ENCODE results near the gene WNK2.

WNK2 gene

DNA sequence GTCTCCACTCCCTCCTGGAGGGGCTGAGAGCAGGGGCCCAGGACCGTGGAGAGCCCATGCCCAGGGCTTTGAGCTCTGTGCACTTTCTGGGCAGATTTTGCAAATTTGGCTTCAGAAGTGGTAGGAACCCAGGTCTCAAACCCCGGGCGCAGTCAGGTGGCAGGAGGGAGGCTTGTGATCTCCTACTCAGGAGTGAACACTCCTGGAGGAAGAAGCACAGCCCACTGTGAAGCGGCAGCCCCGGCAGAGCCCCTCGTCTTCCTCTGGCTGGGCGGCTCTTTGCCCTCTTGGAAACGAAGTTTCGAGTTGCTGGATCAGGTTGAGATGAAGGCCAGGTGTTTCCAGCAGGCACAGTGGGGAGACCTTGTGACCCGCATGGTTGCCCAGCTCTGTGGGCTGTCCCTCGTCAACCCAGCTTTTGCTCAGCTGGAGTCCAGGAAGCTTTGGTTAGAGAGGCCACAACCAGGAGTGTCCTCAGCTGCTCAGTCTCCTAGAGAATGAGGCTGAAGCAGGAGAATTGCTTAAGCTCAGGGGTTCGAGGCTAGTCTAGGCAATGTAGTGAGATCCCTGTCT is 48.5 kb downstream of the WNK2 start:
- TF ChIP-seq, protein P1, sequence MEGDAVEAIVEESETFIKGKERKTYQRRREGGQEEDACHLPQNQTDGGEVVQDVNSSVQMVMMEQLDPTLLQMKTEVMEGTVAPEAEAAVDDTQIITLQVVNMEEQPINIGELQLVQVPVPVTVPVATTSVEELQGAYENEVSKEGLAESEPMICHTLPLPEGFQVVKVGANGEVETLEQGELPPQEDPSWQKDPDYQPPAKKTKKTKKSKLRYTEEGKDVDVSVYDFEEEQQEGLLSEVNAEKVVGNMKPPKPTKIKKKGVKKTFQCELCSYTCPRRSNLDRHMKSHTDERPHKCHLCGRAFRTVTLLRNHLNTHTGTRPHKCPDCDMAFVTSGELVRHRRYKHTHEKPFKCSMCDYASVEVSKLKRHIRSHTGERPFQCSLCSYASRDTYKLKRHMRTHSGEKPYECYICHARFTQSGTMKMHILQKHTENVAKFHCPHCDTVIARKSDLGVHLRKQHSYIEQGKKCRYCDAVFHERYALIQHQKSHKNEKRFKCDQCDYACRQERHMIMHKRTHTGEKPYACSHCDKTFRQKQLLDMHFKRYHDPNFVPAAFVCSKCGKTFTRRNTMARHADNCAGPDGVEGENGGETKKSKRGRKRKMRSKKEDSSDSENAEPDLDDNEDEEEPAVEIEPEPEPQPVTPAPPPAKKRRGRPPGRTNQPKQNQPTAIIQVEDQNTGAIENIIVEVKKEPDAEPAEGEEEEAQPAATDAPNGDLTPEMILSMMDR (IDR thresholded peaks at IDR 0.05; ENCODE audit: control insufficient read depth, insufficient read depth, low read depth, low read length, missing control alignments): no peak
- no peak for DNase-seq (ENCODE audit: low read depth)
- no peak overlapping the region for H3K4me3 ChIP-seq (ENCODE audit: control insufficient read depth, low read depth, low read length)

DNA sequence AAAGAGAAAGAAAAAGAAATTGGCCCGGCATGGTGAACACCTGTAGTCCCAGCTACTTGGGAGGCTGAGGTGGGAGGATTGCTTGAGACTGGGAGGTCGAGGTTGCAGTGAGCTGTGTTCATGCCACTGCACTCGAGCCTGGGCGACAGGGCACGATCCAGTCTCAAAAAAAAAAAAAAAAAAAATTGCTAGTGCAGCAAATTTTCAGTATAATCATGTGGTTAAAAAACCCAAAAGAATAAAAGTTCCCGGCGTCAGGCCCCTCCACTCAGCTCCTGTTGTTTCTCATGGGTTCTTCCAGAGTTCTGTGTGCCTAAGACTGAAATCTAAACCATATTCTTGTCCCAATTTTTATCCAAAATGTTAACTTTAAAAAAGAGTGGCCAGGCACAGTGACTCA is 49.1 kb downstream of the WNK2 start:
- TF ChIP-seq, protein P1 (IDR thresholded peaks at IDR 0.05; ENCODE audit: control insufficient read depth, insufficient read depth, low read depth, low read length, missing control alignments): no peak
- DNase-seq (ENCODE audit: low read depth): no peak
- no peak overlapping the region for H3K4me3 ChIP-seq (ENCODE audit: control insufficient read depth, low read depth, low read length)

DNA sequence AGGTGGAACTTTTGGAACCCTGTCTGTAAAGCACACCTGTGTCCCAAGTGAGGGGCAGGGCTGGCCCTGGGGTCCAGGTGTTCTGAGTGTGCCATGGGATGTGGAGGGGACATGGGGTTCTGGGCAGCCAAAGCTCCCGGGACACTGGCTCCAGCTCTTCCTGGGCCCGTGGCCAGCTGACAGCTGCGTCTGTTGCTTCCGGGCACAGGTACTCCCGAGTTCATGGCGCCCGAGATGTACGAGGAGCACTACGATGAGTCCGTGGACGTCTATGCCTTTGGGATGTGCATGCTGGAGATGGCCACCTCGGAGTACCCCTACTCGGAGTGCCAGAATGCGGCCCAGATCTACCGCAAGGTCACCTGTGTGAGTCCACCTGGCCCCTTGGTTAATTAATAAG is 50.7 kb downstream of the WNK2 start:
- TF ChIP-seq, protein P1 (IDR thresholded peaks at IDR 0.05; ENCODE audit: control insufficient read depth, insufficient read depth, low read depth, low read length, missing control alignments): no peak
- no peak for DNase-seq (ENCODE audit: low read depth)

DNA sequence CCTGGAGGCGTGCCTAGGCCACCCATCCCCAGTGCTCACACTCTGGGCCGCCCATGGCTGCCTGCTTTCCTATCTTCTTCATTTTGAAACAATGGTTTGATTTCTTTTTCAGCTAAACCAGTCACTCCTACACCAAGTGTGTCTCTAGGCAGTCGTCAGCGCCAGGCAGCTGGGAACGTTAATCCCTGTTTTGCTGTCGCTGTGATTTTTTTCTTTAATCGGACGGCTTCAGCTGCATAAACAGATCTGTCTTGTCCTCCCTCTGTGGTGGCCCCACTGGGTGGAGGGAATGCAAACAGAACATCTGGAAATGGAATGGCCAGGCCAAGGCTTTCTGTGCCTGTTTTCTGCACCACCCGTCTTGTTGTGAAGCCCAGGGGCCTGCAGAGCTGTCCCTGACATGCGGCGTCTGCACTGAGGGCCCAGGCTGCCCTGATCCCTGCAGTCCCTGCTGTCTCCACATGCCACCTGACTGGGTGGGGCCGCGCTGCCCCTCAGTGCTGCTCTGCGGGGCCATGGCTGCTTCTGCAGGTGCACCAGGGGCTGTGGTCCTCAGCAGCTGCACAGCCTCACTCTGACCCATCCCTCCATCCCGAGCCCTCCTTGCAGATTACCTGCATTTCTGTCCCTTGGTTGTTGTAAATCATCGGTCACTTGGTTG is 51.5 kb downstream of the WNK2 start:
- DNase-seq (ENCODE audit: low read depth): no peak
- TF ChIP-seq, protein P1 (IDR thresholded peaks at IDR 0.05; ENCODE audit: control insufficient read depth, insufficient read depth, low read depth, low read length, missing control alignments): no peak

More for the DNA sequence above, 50.7 kb downstream of the WNK2 start:
- no peak overlapping the region for H3K4me3 ChIP-seq (ENCODE audit: control insufficient read depth, low read depth, low read length)

DNA sequence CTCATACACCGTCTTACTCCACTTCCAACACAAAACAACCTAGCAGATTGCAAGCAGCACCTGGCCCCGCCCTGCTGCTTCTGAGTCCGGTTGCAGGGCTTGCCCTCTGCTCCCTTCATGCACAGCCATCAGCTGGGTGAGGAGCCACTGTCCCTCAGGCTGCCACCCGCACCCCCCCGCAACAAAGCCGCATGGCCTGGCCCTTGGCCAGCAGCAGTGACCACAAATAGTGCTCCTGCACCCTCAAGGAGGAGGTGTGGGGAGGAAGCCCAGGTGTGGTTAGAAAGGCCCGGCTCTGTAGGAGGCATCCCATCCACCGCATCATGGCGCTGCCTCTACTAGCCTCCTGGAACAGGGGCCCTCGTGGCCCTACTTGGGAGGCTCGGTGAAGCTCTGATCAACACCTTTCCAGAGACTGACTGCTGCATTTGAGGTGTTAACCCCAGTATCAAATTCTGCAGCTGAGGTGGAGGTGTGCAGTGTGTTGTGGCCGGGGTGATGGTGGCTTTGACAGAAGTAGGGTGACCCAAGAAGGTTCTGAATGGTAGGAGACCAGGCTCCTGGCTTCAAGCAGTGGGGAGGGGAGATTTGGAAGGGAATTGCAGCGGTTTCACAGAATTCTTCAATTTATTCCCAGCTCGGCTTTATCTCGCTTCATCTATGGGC is 52.7 kb downstream of the WNK2 start:
- no peak overlapping the region for H3K4me3 ChIP-seq (ENCODE audit: control insufficient read depth, low read depth, low read length)
- TF ChIP-seq, protein P1 (IDR thresholded peaks at IDR 0.05; ENCODE audit: control insufficient read depth, insufficient read depth, low read depth, low read length, missing control alignments): no peak
- DNase-seq (ENCODE audit: low read depth): no peak

More for the DNA sequence above, 51.5 kb downstream of the WNK2 start:
- H3K4me3 ChIP-seq (ENCODE audit: control insufficient read depth, low read depth, low read length): no peak overlapping the region

DNA sequence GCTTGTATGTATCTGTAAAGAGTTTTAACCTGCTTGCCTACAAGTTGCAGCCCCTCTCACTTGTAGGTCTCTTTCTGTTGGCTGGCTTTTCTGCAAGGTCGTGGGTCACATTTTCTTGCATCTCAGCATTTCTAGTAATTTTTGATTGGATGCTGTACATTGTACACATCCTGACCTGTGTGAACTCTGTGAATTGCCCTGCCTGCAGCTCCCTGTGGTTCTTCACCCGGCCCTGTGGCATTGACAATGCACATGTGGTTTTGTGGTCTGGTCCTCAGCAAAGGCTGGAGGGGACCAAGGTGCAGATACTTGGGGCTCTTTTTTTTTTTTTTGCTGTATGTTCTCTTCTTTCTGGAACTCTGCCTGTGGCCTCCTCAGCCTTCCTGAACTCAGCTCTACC is 53.6 kb downstream of the WNK2 start:
- DNase-seq (ENCODE audit: low read depth): no peak
- H3K4me3 ChIP-seq (ENCODE audit: control insufficient read depth, low read depth, low read length): no peak overlapping the region
- TF ChIP-seq, protein P1 (IDR thresholded peaks at IDR 0.05; ENCODE audit: control insufficient read depth, insufficient read depth, low read depth, low read length, missing control alignments): no peak

All from AG09309 (cell line).